Neural progenitor cell (in vitro differentiated cells): ENCODE measurements around the gene GALNT18.

Experiments used
- EZH2phosphoT487 ChIP-seq: fragments of 200-600 bp; sonication (generic); IDR thresholded peaks from 2 replicates; pipeline ENCODE4 v1.6.1; 2017; ENCODE audit warnings: antibody characterized with exemption
- TF ChIP-seq, protein P1 (sequence below): fragments of 200-600 bp; sonication (generic); IDR thresholded peaks from 2 replicates; pipeline ENCODE4 v1.5.1; 2017; ENCODE audit warnings: antibody characterized with exemption, mild to moderate bottlenecking

DNA sequence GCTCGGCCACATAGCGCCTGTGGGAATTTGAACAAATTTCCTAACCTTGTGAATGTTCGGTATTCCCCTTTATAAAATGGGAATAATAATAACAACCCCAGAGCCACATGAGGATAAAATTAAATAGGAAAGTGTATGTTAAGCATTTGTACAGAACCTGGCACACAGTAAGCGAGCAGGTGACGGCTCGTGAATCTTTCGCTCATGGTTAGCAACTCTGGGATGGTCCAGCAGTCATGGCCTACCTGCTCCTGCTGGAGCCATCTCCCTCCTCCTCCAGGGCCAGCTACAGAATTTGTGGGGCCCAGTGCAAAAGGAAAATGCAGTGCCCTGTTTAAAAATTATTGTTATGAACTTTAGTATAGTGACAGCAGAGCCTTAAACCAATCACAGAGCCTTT, 180.3 kb downstream of the GALNT18 start:
- TF ChIP-seq, protein P1, sequence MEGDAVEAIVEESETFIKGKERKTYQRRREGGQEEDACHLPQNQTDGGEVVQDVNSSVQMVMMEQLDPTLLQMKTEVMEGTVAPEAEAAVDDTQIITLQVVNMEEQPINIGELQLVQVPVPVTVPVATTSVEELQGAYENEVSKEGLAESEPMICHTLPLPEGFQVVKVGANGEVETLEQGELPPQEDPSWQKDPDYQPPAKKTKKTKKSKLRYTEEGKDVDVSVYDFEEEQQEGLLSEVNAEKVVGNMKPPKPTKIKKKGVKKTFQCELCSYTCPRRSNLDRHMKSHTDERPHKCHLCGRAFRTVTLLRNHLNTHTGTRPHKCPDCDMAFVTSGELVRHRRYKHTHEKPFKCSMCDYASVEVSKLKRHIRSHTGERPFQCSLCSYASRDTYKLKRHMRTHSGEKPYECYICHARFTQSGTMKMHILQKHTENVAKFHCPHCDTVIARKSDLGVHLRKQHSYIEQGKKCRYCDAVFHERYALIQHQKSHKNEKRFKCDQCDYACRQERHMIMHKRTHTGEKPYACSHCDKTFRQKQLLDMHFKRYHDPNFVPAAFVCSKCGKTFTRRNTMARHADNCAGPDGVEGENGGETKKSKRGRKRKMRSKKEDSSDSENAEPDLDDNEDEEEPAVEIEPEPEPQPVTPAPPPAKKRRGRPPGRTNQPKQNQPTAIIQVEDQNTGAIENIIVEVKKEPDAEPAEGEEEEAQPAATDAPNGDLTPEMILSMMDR, result no peak
- TF ChIP-seq EZH2phosphoT487, result no peak
